ENCODE measurements around the gene RBBP8. TPM values are rescaled to one million over a fixed set of nuclear protein-coding genes. Genes with fewer than 3 reads are reported as not detected.

Gene RBBP8
- total RNA-seq, 1 experiment from 2014 or later: 63.9 TPM

DNA sequence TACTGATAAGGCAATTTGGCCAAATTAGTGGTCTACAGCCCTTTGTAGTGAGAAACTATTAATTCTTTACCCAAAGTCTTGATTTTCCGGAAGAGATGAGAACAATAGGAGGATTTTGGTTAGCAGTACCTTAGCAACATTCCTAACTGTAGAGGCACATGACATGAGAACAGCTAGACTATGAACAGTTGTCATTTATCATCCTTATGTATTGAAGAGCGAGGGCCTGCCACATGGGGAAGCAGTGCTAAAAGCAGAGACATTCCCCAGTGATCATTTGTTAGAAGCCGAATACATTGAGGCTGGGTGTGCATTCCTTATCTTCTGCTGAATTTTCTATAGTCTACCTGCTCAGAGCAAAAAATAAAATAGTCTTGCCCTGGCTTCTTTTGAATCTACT is 65.2 kb downstream of the RBBP8 start:
- DNase-seq (ENCODE audit: low read depth): no peak

DNA sequence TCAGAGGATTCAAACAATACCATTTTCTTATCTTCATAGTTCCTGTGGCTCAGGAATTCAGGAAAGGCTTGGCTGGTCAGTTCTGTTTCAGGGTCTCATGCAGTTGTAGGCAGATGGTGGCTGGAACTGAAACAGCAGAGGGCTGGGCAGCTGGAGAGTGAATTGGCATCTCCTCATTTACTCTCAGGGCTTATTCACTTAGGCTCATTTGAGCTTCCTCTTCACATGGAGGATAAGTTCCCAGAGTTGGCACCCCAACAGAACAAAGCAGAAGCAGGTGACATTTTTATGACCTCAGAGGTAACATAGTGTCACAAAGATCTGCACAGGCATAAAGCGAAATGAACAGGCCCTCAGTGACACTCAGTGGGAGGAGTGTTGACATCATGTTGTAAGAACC is 66.1 kb downstream of the RBBP8 start:
- DNase-seq (ENCODE audit: low read depth): peak; percentile 1

DNA sequence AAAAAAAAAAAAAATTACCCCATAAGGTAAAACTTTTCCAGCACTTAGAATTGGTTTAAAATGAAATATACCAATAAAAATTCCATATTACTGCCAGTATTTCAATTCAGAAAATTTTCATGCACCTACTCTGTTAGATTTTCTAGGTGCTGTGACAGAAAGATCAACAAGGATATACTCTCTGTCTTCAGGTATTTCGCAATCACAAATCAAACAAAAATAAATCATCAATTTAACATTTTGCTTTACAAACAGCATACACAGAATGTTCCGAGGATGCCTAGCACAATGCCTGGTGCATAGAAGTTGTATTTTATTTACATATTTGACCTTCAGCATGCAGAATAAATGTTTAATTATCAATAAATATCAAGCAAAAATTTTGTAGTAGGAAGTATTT is 66.5 kb downstream of the RBBP8 start:
- DNase-seq (ENCODE audit: low read depth): no peak

- DNase-seq (ENCODE audit: low read depth): no peak
Measured at GRCh38 chr18:23003289-23003688, 70.2 kb downstream of the RBBP8 start.

DNA sequence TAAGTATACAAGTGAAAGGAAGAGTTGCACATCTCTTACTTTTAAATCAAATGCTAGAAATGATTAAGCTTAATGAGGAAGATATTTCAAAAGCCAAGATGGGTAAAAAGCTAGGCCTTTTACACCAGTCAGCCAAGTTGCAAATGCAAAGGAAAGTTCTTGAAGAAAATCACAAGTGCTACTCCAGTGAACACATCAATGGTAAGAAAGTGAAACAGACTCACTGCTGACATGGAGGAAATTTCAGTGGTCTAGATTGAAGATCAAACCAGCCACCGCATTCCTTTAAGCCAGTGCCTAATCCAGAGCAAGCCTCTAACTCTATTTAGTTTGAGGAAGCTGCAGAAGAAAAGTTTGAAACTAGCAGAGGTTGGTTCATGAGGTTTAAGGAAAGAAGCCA is 79.1 kb downstream of the RBBP8 start:
- DNase-seq (ENCODE audit: low read depth): no peak

GRCh38 chr18:23020555-23021294 is 87.6 kb downstream of the RBBP8 start:
- no peak for DNase-seq (ENCODE audit: low read depth)

DNA sequence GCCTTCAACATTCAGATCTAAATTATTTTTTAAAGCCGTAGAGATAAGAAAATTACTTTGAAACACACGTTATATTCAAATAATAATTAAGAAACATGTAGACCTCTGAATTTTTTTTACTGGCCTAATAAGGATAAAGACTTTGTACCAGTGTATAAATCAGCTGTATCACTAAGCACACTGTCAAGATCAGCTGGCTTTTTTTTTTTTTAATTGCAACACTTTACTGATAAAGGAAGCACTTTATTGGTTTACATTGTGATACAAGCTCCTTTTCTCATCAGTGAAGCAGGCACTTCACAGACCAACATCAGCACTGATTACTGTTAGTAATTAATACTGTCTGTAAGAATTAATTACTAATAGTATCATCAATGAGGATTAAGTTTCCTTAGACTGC is 88.5 kb downstream of the RBBP8 start:
- no peak for DNase-seq (ENCODE audit: low read depth)

- peak; percentile 80 for DNase-seq (ENCODE audit: low read depth)
Measured at GRCh38 chr18:23032030-23032582, 99.0 kb downstream of the RBBP8 start.

GRCh38 chr18:23033056-23033455 is 99.9 kb downstream of the RBBP8 start:
- DNase-seq (ENCODE audit: low read depth): no peak

DNA sequence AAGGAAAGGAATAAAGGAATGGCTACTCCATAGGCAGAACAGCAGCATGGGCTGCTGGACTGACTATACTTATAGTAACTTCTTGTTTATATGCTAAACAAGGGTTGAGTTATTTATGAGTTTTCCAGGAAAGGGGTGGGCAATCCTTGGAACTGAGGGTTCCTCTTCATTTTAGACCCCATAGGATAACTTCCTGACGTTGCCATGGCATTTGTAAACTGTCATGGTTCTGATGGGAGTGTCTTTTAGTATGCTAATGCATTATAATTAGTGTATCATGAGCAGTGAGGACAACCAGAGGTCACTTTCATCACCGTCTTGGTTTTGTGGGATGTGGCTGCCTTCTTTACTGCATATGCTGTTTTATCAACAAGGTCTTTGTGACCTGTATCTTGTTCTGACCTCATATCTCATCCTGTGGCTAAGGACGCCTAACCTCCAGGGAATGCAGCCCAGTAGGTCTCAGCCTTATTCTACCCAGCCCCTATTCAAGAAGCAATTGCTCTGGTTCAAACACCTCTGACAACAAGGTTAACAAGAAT is 103.6 kb downstream of the RBBP8 start:
- DNase-seq (ENCODE audit: low read depth): no peak

GRCh38 chr18:23037646-23038045 is 104.5 kb downstream of the RBBP8 start:
- DNase-seq (ENCODE audit: low read depth): no peak

- DNase-seq (ENCODE audit: low read depth): no peak
Measured at GRCh38 chr18:23038712-23039111, 105.6 kb downstream of the RBBP8 start.

- no peak for DNase-seq (ENCODE audit: low read depth)
Measured at GRCh38 chr18:23042133-23042532, 109.0 kb downstream of the RBBP8 start.

GRCh38 chr18:23043803-23044376 is 110.8 kb downstream of the RBBP8 start:
- DNase-seq (ENCODE audit: low read depth): no peak

DNA sequence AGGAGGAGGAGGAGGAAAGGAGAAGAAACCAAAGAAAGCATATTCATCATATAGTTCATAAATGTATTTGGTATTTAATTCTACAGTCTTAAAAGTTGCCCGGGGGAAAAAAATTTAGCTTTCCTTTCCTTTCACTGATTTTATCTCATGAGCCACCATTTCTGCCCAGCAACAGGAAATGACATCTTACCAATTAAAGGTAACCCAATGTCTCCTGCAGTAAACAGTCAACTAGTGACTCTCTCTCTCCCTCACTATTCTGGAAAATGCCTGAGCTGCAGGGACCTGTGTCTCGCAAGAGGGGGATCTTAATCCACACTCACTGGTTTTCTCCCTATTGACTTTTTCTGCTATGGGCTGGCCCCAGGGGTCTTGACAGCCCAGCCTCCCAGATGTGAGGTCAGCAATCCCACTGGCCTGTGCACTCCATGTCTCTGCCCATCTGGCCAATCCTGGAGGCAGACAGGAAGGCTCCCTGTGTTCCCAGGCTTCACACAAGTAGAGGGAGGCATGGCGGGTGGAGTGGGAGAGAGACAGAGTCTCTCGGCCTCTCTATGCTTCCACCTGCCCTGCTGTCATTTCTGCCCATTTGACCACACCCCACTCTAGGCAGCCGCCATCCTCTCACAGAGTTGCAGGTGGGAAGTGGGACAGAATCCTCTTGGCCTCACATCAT is 116.7 kb downstream of the RBBP8 start:
- DNase-seq (ENCODE audit: low read depth): no peak

DNA sequence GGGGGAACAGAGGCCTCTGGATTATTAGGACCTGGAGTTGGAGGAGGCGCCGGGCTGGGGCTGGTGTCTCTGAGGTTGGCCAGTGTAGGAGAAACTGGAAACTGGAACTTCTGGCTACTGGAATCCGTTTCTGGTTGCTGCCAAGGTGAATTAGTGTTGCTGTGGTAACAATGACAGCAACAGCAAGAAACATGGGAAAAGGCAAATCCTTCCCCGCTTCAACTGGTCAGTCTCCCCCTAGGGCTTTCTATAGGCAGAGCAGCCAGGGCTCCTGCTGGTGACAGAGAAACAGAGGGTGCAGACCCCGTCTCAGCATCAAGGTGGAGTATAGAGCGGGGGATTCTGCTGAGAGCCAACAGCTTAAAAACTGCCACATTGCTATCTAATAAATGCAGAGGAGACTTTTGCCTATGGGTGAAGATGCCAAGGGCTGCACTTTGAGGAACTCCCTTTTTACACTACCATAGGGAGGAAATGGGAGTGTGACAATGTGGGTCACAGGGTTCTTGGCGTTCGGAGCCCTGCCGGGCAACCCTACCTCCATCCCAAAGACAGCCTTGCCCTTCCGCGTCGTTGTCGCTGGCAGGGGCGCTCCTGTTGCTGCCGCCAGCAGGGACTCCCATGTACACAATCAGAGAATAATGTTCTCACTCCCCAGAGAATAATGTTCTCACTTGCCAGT is 120.8 kb downstream of the RBBP8 start:
- DNase-seq (ENCODE audit: low read depth): peak; percentile 47

GRCh38 chr18:23054553-23054952 is 121.4 kb downstream of the RBBP8 start:
- no peak for DNase-seq (ENCODE audit: low read depth)

DNA sequence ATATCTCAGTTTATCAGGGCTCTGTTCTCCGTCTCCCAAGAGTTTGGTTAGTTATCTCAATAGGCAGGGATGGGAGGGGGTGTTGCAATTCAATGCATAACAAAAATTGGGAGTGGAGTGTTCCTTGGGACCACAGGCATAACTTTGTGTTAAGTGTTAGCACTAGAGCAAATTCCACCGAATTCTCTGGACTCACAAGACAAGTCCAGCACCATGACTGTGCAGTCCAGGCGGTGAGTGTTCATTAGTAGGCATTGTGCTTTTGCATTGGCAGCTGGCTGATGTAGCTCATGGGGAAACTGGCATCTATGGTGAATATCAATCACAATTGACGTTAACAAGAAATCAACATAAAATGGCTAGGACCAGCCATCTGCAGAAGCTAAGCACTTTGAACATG is 123.2 kb downstream of the RBBP8 start:
- DNase-seq (ENCODE audit: low read depth): no peak

GRCh38 chr18:23057096-23057495 is 124.0 kb downstream of the RBBP8 start:
- no peak for DNase-seq (ENCODE audit: low read depth)

DNA sequence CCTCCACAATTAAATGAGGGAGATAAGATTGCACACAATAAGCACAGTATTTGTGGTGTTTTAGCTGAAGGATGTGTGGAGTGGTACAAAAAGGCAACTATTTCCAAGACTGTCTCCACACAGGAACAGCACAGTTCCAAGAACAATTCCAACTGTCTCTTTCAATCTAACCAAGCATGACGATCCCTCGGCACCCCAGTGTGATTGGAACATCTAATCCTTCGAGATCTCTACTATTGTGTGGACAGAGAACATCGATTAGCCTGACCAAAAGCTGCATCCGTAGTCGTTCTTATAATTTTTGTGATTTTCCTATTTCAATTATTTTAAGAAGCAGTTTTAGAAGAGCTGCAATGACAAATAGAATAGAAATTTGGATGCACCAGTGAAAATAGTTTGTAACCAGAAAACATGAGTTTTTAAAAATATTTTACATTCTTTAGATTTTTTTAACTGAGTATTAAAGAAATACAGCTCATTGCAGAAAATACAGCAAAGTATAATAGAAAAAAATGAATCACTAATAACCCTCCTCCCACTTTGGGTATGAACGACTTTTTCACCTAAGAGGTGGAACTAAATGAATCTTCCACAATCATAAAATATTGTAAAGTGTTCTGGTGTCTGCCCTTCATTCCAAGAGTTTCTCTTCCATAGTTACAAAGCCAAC is 125.8 kb downstream of the RBBP8 start:
- DNase-seq (ENCODE audit: low read depth): peak; percentile 50

Data from LHCN-M2 (cell line).